Suppressor macrophage treated with lipopolysaccharide for 1 hour (primary cell): ENCODE results near the gene SHH.
"Not testable (repeated sequence)": the region's sequence is repeated elsewhere in the genome, so short reads cannot be mapped to it uniquely, and the experiment has no call there.

Experiments
- DNase-seq, 3 donors: peaks; one replicate each; pipeline ENCODE4 v3.0.0-alpha.2; 2020 to 2022

SHH gene

GRCh38 chr7:155818820-155819168 lies 6.5 kb upstream of the SHH start:
- no peak for DNase-seq

GRCh38 chr7:155818154-155818819 lies 6.0 kb upstream of the SHH start:
- no peak for DNase-seq

- DNase-seq = not testable (repeated sequence)
Measured at GRCh38 chr7:155817515-155817914, 5.3 kb upstream of the SHH start.

GRCh38 chr7:155816996-155817395 lies 4.7 kb upstream of the SHH start:
- DNase-seq = no peak

- DNase-seq = no peak
Measured at GRCh38 chr7:155816192-155816508, 3.9 kb upstream of the SHH start.

GRCh38 chr7:155815332-155816191 lies 3.3 kb upstream of the SHH start:
- DNase-seq = peak; percentile 60 to 86 (median 68)

- no peak for DNase-seq
Measured at GRCh38 chr7:155814316-155815276, 2.3 kb upstream of the SHH start.

GRCh38 chr7:155813546-155814315 lies 1.5 kb upstream of the SHH start:
- peak in 2 of 3 donors; percentile 37 to 54 for DNase-seq

GRCh38 chr7:155813125-155813524 lies 862 bp upstream of the SHH start:
- DNase-seq = no peak

GRCh38 chr7:155811560-155811894 lies 736 bp downstream of the SHH start:
- no peak for DNase-seq

- DNase-seq = no peak
Measured at GRCh38 chr7:155810770-155811559, 1.3 kb downstream of the SHH start.

GRCh38 chr7:155809947-155810769 lies 2.1 kb downstream of the SHH start:
- DNase-seq = no peak

GRCh38 chr7:155809332-155809946 lies 2.8 kb downstream of the SHH start:
- no peak for DNase-seq

- DNase-seq = peak in 1 of 3 donors; percentile 25
Measured at GRCh38 chr7:155808549-155809331, 3.5 kb downstream of the SHH start.

GRCh38 chr7:155807789-155808548 lies 4.3 kb downstream of the SHH start:
- no peak for DNase-seq

GRCh38 chr7:155807065-155807671 lies 5.1 kb downstream of the SHH start:
- no peak for DNase-seq

- no peak for DNase-seq
Measured at GRCh38 chr7:155806096-155806871, 6.0 kb downstream of the SHH start.

- no peak for DNase-seq
Measured at GRCh38 chr7:155805826-155806095, 6.5 kb downstream of the SHH start.
